B cell (primary cell): ENCODE data around the gene SRGAP2C. TPM values are rescaled to one million over a fixed set of nuclear protein-coding genes. Genes with fewer than 3 reads are reported as not detected.
"Not testable (repeated sequence)": the region's sequence is repeated elsewhere in the genome, so short reads cannot be mapped to it uniquely, and the experiment has no call there.

Experiments
- ATAC-seq: fragments of 200-7000 bp; cut with Tn5 transposase; one replicate; pipeline ENCODE4 v1.10.0; 2021; ENCODE audit warnings: low read depth, mild to moderate bottlenecking, moderate number of reproducible peaks, moderate library complexity
- CTCF ChIA-PET: fragments of 350-600 bp; sonication (Branson Sonifier 250); formaldehyde crosslinking; loops from one replicate; lab custom pipeline; 2021; ENCODE audit warnings: antibody characterized with exemption, inconsistent platforms; lab: Charles Lee
- POLR2A ChIA-PET: fragments of 350-600 bp; sonication (Branson Sonifier 250); formaldehyde crosslinking; loops from one replicate; lab custom pipeline; 2021; ENCODE audit warnings: antibody characterized with exemption; lab: Charles Lee
- DNase-seq: peaks from one replicate; pipeline ENCODE4 v3.0.0; 2013
- H2AFZ ChIP-seq: 2 replicates; pipeline ENCODE4 v1.6.1; 2012; ENCODE audit warnings: mild to moderate bottlenecking, low read depth, low read length; ENCODE audit not compliant: insufficient read depth, poor library complexity, severe bottlenecking
- H3K27ac ChIP-seq, 2 donors: 1 replicate in 1 of 2; 2 replicates in 1 of 2; pipeline ENCODE4 v1.5.1; 2012 to 2013; ENCODE audit warnings: low read length in 2 of 2, mild to moderate bottlenecking in 2 of 2, moderate library complexity in 1 of 2
- H3K27me3 ChIP-seq, 4 experiments: fragments of 200-600 bp in 1 of 4; sonication (generic) in 1 of 4; replicated peaks in 1 of 4; 1 replicate in 2 of 4; 2 replicates in 2 of 4; pipeline versions ENCODE4 v1.6.1 to v1.7.0; 2013 to 2016; ENCODE audit warnings: low read length in 3 of 4, mild to moderate bottlenecking in 2 of 4, mixed read lengths in 1 of 4, moderate library complexity in 1 of 4; ENCODE audit not compliant: insufficient read depth in 4 of 4, control insufficient read depth in 3 of 4; ENCODE audit errors: control extremely low read depth in 1 of 4
- H3K36me3 ChIP-seq, 2 experiments: replicated peaks in 1 of 2; 1 replicate in 1 of 2; 2 replicates in 1 of 2; pipeline versions ENCODE4 v1.6.1 to v1.7.1; 2013; ENCODE audit warnings: low read length in 1 of 2; ENCODE audit not compliant: insufficient read depth in 2 of 2, control insufficient read depth in 1 of 2; ENCODE audit errors: control extremely low read depth in 1 of 2, extremely low read depth in 1 of 2
- H3K4me1 ChIP-seq, 2 donors: fragments of 200-600 bp in 1 of 2; sonication (generic) in 1 of 2; 1 replicate in 1 of 2; 2 replicates in 1 of 2; pipeline versions ENCODE4 v1.5.1 to v1.6.1; 2013 to 2017; ENCODE audit warnings: low read length in 2 of 2; ENCODE audit not compliant: control insufficient read depth in 2 of 2, insufficient read depth in 2 of 2
- H3K4me2 ChIP-seq: replicated peaks from 2 replicates; pipeline ENCODE3; 2012; ENCODE audit warnings: mild to moderate bottlenecking, low read depth, low read length; ENCODE audit not compliant: poor library complexity, severe bottlenecking
- H3K4me3 ChIP-seq, 5 experiments: fragments of 200-600 bp in 1 of 5; sonication (generic) in 1 of 5; 1 replicate in 3 of 5; 2 replicates in 2 of 5; pipeline versions ENCODE4 v1.5.1 to v1.7.0; 2011 to 2016; ENCODE audit warnings: low read length in 4 of 5, mild to moderate bottlenecking in 4 of 5, low read depth in 2 of 5, control low read depth in 1 of 5, moderate library complexity in 1 of 5; ENCODE audit not compliant: insufficient read depth in 1 of 5; ENCODE audit errors: control extremely low read depth in 1 of 5, extremely low read depth in 1 of 5
- H3K79me2 ChIP-seq: fragments of 200-600 bp; sonication (generic); one replicate; pipeline ENCODE4 v1.6.0; 2016; ENCODE audit warnings: low read length; ENCODE audit not compliant: control insufficient read depth, insufficient read depth
- H3K9ac ChIP-seq: fragments of 200-600 bp; sonication (generic); 2 replicates; pipeline ENCODE4 v1.6.1; 2017; ENCODE audit warnings: mild to moderate bottlenecking, low read length, moderate library complexity
- H3K9me3 ChIP-seq, 3 donors: one replicate each; pipeline versions ENCODE4 v1.6.1 to v1.7.1; 2013; ENCODE audit warnings: low read length in 2 of 3; ENCODE audit not compliant: control insufficient read depth in 2 of 3, insufficient read depth in 1 of 3; ENCODE audit errors: control extremely low read depth in 1 of 3
- H4K20me1 ChIP-seq: 2 replicates; pipeline ENCODE4 v1.6.0; 2012; ENCODE audit warnings: mild to moderate bottlenecking, low read length; ENCODE audit not compliant: insufficient read depth, control insufficient read depth, poor library complexity, severe bottlenecking
- H3K27ac Mint-ChIP-seq: one replicate; pipeline ENCODE4 v1.8.0; 2021; ENCODE audit warnings: mixed read lengths
- H3K27me3 Mint-ChIP-seq: one replicate; pipeline ENCODE4 v1.8.0; 2021; ENCODE audit warnings: mixed read lengths
- H3K4me1 Mint-ChIP-seq: one replicate; pipeline ENCODE4 v1.8.0; 2021; ENCODE audit warnings: mixed read lengths
- H3K4me3 Mint-ChIP-seq: one replicate; pipeline ENCODE4 v1.8.0; 2021; ENCODE audit warnings: mixed read lengths
- H3K9me3 Mint-ChIP-seq: one replicate; pipeline ENCODE4 v1.8.0; 2022; ENCODE audit warnings: mixed read lengths; ENCODE audit not compliant: insufficient read depth
- WGBS: methylation state at CpG from one replicate; pipeline ENCODE4 v1.1.5; 2013; ENCODE audit warnings: missing lambda C conversion rate; ENCODE audit not compliant: insufficient coverage; 5-methylcytosine and 5-hydroxymethylcytosine counted together
- intact Hi-C: fragments of 100-400 bp; cut with micrococcal nuclease; formaldehyde crosslinking; loops from one replicate; pipeline ENCODE4 v1.10.0; 2022
- polyA plus RNA-seq: library from polyadenylated mRNA; depleted of rRNA; stranded (reverse); fragments of >200 nt; gene quantifications from 2 replicates; pipeline ENCODE4 v1.2.3, GENCODE V29; 2012
- total RNA-seq, 2 donors: library from RNA; stranded (reverse); fragments of 120-200 nt in 1 of 2; gene quantifications; 1 replicate in 1 of 2; 2 replicates in 1 of 2; pipeline versions ENCODE4 v1.2.3 to v1.2.4, GENCODE V29; 2013 to 2022

SRGAP2C gene
- total and polyA plus RNA-seq, 2 donors (not counting 1 experiment from before 2014, with no cell fraction given), result 2.2 to 40.7 TPM

GRCh38 chr1:121271143-121271715 lies 86.5 kb downstream of the SRGAP2C start:
- peak overlapping the region; percentile 53 for H3K27ac Mint-ChIP-seq
- H3K27ac ChIP-seq, H3K27me3 ChIP-seq, H3K36me3 ChIP-seq, CTCF ChIA-PET, H3K4me2 ChIP-seq, H3K4me1 Mint-ChIP-seq, H3K79me2 ChIP-seq, H3K4me3 Mint-ChIP-seq, H3K9me3 Mint-ChIP-seq, H3K9me3 ChIP-seq, H3K4me1 ChIP-seq, H3K27me3 Mint-ChIP-seq, H2AFZ ChIP-seq, H4K20me1 ChIP-seq, H3K4me3 ChIP-seq, H3K9ac ChIP-seq, POLR2A ChIA-PET, intact Hi-C loops: not testable (repeated sequence)
- WGBS, result no CpG with 5 or more reads among the region's 4 CpGs
- ATAC-seq (peak; percentile 64), DNase-seq (peak; percentile 12)

- H3K27ac Mint-ChIP-seq, H3K4me3 ChIP-seq, H3K9me3 ChIP-seq, H3K79me2 ChIP-seq, DNase-seq, H3K9me3 Mint-ChIP-seq, H3K9ac ChIP-seq, H3K27ac ChIP-seq, H4K20me1 ChIP-seq, H3K4me3 Mint-ChIP-seq, H2AFZ ChIP-seq, H3K4me1 ChIP-seq, H3K27me3 ChIP-seq, H3K4me2 ChIP-seq, H3K4me1 Mint-ChIP-seq, CTCF ChIA-PET, intact Hi-C loops, ATAC-seq, POLR2A ChIA-PET, H3K27me3 Mint-ChIP-seq, H3K36me3 ChIP-seq: not testable (repeated sequence)
- no CpG with 5 or more reads among the region's 2 CpGs for WGBS
Measured at GRCh38 chr1:121275435-121275834, 90.7 kb downstream of the SRGAP2C start.

- ATAC-seq, POLR2A ChIA-PET, H3K27me3 Mint-ChIP-seq, CTCF ChIA-PET, intact Hi-C loops, H3K4me1 Mint-ChIP-seq, H3K27me3 ChIP-seq, H3K27ac Mint-ChIP-seq, H3K27ac ChIP-seq, H3K4me1 ChIP-seq, H3K9me3 Mint-ChIP-seq, H3K9me3 ChIP-seq, H3K4me3 Mint-ChIP-seq, H3K4me3 ChIP-seq, H2AFZ ChIP-seq, H3K4me2 ChIP-seq, H3K79me2 ChIP-seq, H3K9ac ChIP-seq, H3K36me3 ChIP-seq, H4K20me1 ChIP-seq, DNase-seq: not testable (repeated sequence)
- WGBS, result no CpG with 5 or more reads among the region's 3 CpGs
Measured at GRCh38 chr1:121278202-121278601, 93.4 kb downstream of the SRGAP2C start.

DNA sequence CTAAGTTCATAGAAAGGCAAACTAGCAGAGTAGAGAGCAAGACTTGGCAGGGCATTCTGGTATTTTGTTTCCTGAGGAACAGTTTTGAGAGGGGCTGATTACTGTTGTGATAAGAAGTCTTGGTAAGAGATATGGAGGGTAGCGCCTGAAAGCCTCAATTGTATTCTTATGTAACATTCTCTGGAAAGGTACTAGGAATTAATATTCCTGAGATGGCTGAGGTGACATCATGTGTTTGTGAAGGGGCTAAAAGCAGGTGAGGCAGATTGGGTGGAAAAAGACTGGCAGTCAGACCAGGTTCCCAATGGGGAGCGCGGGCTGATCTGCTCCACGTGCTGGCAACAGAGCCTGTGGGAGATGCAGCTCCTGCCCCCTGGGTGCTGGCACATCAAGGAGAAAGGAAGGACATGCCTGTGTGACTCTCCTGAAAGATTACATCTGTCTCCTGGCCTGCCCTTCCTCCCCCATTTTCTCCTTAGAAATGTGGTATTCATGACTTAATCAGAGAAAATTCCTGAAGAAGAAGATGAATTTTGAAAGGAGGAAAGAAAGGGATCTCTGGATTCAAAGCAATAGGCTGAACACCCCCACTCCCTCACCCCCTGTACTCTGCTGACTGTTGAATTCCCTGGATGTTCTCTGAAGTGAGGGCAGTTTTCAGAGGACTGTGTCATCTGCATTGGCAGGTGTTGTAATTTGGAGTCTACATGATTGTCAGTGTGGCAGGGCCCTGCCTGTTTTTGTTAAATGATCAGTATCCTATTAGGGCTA lies 94.2 kb downstream of the SRGAP2C start:
- ATAC-seq, H3K27me3 ChIP-seq, intact Hi-C loops, H3K27ac ChIP-seq, POLR2A ChIA-PET, H3K9ac ChIP-seq, H4K20me1 ChIP-seq, DNase-seq, H3K4me1 Mint-ChIP-seq, H3K4me2 ChIP-seq, H3K36me3 ChIP-seq, H3K4me1 ChIP-seq, H3K9me3 Mint-ChIP-seq, H2AFZ ChIP-seq, H3K9me3 ChIP-seq, H3K4me3 ChIP-seq, H3K4me3 Mint-ChIP-seq, H3K27me3 Mint-ChIP-seq, CTCF ChIA-PET, H3K27ac Mint-ChIP-seq, H3K79me2 ChIP-seq: not testable (repeated sequence)
- WGBS, result no CpG with 5 or more reads among the region's 4 CpGs
